Activated CD8-positive, alpha-beta memory T cell treated with anti-CD3 and anti-CD28 coated beads, Interleukin-2, amount 50 U/mL, for 24 hours (primary cell): ENCODE data around the gene HOXB13.

Source experiments
- DNase-seq: peaks from one replicate; pipeline ENCODE4 v3.0.0-alpha.2; 2020; ENCODE audit errors: extremely low read depth

The HOXB13 gene

GRCh38 chr17:48704361-48705248, 23.9 kb downstream of the HOXB13 start:
- DNase-seq: no peak

DNA sequence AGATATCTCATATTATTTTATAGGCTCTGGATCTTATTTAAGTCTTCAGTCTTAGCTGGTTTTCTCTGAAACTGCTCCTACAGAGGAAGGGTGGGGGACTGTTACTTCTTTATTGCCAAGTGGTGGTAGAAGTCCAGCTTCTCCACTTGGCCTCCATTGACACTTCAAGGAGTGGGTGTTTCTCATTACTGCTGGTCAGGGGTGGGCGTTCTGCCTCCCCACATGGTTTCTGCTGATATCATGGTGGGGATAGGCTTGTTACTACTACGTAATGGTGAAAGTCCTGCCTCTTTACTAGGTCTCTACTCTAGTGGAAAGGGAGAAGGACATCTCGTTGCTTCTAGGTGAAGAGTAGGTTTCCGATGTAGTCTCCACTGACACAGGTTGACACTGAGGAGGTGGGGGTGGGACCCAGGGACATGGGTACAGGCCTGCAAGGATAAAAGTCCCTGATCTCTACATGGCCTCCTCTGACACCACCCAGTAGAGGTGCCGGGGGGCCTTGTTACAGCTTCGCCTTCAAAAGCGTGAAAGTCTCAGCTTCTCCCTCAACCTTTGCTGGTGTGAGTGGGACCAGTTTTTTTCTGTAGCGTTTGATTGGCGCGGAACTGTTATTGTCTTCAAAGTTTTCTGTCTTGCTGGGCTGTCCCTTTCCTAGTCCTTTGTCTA, 26.6 kb downstream of the HOXB13 start:
- DNase-seq: no peak

DNA sequence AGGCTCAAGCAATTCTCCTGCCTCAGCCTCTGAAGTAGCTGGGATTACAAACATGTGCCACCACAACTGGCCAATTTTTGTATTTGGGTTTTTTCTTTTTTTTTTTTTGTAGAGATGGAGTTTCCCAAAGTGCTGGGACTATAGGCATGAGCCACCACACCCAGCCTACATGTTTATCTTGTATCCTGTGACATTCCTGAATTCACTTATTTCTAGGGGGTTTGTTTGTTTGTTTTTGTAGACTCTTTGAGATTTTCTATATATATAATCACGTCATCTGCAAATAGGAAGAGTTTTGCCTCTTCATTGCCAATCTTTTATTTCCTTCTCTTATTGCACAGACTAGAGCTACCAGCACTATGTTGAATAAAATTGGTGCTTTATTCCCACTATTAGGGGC, 35.4 kb downstream of the HOXB13 start:
- no peak for DNase-seq

- DNase-seq: no peak
Observed at GRCh38 chr17:48692049-48692448, 36.5 kb downstream of the HOXB13 start.

DNA sequence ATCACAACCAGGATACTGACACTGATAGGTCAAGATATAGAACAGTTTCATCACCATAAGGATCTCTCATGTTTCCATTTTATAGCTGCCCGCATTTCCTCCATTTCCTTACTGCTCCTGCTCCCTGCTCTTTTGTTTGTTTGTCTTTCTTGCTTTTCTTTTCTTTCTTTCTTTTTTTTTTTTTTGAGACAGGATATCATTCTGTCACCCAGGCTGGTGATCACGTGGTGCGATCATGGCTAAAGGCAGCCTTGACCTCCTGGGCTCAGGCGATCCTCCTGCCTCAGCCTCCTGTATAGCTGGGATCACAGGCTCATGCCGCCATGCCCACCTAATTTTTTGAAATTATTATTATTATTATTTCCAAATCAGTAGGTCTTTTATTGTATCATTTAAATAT, 37.9 kb downstream of the HOXB13 start:
- DNase-seq: no peak

DNA sequence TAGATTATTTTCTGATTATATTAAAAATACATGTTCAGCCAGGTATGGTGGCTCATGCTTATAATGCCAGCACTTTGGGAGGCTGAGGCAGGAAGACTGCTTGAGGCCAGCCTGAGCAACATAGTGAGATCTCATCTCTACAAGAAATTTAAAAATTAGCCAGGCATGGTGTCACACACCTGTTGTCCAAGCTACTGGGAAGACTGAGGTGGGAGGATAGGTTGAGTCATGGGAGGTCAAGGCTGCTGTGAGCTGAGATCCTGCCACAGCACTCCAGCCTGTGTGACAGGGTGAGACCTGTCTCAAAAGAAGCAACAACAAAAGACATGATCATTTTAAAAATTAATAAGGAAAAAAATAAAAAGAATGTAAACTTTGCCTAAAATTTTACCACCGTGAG, 46.9 kb downstream of the HOXB13 start:
- DNase-seq: no peak

DNA sequence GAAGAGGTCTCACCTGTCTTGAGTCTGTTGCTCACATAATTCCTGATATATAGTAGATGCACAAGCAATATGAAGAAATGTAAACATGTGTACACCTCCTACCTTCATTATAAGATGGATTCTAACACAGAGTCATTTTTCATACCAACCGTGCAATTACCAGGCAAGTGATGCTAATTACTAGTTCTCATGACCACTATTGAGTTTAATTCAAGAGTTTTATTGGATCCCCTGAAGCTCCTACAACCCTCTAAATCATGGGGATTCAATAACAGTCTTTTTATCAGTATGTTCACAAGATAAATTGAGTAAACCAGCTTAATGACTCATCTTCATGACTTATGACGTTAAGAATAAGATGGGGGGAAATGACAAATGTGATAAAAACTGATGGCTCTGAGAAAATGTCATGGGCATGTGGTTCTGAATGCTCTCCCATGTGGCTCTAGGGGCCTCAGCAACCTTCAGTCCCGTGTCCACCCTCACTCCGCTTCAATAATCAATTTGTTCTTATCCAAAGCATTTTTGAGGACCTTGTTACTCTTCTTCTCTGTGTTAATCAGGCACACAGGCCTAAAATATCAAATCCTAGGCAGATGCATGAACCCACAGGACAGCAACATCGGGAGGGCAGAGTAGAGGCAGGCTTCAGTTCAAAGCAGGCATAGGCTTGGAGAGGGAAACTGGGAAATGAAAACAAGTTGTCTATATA, 49.0 kb downstream of the HOXB13 start:
- no peak for DNase-seq

GRCh38 chr17:48678141-48678971, 50.2 kb downstream of the HOXB13 start:
- peak; percentile 15 for DNase-seq

GRCh38 chr17:48676963-48677558, 51.5 kb downstream of the HOXB13 start:
- no peak for DNase-seq
